ENCODE results near the gene CYP2A6.
"Not testable (repeated sequence)": the region's sequence is repeated elsewhere in the genome, so short reads cannot be mapped to it uniquely, and the experiment has no call there.

- not testable (repeated sequence) for TF ChIP-seq CTCF, POLR2A (IDR thresholded peaks at IDR 0.05)
Measured at GRCh38 chr19:40824916-40825315, 25.3 kb downstream of the CYP2A6 start.
